Activated CD4-positive, alpha-beta T cell treated with anti-CD3 and anti-CD28 coated beads, Interleukin-10, Interleukin-2, amounts not matched to agents 100 ng/mL and 50 ng/mL, durations not matched to agents 16 hours and 8 hours (primary cell): Measurements from ENCODE around the gene CDH18.

Source experiments
- DNase-seq: peaks from one replicate; pipeline ENCODE4 v3.0.0-alpha.2; 2020

Gene CDH18

GRCh38 chr5:19713740-19714139 is 274.3 kb downstream of the CDH18 start:
- DNase-seq = no peak

DNA sequence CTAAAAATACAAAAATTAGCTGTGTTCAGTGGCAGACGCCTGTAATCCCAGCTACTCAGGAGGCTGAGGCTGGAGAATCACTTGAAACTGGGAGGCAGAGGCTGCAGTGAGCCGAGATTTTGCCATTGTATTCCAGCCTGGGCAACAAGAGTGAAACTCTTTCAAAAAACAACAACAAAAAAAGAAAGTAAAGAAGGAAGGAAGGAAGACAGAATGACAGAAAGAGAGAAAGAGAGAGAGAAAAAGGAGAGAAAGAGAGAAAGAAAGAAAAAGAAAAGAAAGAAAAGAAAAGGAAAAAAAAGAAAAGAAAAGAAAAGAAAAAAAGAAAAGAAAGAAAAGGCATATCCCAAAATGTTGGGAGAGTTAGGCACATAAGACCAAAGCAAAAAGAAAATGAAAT is 278.6 kb downstream of the CDH18 start:
- no peak for DNase-seq

GRCh38 chr5:19706776-19707175 is 281.2 kb downstream of the CDH18 start:
- DNase-seq = no peak

DNA sequence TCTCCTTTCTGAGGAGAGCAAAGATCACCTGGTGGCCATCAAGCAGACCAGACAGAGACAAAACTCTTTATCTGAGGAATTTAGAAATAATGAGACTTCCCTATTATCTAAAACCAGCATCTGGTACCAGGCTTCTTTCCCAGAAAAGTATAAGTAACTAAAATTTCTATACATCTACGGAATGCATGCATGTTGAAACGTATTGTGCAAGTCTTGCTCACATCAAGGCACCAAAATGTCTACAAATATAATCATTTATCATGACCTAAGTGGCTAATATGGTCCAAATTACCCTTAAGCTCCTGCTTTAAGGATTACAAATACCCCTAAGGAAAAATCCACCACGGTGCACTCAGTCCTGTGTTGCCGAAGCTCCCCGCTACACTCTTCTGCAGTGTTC is 286.3 kb downstream of the CDH18 start:
- no peak for DNase-seq

GRCh38 chr5:19694949-19695611 is 292.9 kb downstream of the CDH18 start:
- DNase-seq = no peak

- DNase-seq = no peak
Observed at GRCh38 chr5:19690978-19691377, 297.0 kb downstream of the CDH18 start.

DNA sequence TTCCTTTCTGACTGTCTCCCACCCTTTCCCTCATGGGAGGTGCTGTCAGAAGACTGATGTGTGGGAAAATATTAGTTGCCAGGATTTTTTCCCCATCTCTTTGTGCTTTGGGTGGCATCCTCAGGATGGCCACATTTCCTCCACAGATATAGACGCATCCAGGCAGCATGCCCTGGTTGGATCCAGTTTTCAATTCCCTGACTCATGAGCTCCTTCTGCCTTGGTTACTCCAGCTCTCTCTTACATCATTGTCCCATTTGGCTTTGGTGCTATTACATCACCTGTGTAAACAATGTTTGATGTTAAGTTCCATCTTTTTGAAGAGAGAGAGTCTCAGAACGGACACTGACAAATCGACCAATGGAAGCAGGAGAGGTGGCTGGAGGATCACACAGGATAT is 302.5 kb downstream of the CDH18 start:
- no peak for DNase-seq

GRCh38 chr5:19676895-19677294 is 311.1 kb downstream of the CDH18 start:
- DNase-seq = no peak

GRCh38 chr5:19660679-19661078 is 327.3 kb downstream of the CDH18 start:
- no peak for DNase-seq

DNA sequence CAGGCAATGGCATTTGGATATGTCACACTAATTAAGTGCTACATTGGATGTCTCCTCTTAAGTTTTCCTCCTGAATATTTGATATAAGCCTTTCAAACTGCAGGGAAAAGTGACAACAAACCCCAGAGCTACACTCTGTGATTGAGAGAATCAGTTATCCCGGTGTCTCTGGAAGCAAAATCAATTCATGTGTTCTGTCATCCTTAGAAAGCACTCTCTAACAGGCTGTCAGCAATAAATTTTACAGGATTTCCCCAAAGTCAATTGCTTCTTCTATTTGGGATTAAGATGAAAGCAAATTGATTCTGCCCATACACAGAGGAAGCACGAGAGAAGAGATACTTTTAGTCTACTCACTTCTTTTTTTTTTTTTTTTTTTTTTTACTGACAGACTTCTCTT is 332.4 kb downstream of the CDH18 start:
- DNase-seq = no peak

DNA sequence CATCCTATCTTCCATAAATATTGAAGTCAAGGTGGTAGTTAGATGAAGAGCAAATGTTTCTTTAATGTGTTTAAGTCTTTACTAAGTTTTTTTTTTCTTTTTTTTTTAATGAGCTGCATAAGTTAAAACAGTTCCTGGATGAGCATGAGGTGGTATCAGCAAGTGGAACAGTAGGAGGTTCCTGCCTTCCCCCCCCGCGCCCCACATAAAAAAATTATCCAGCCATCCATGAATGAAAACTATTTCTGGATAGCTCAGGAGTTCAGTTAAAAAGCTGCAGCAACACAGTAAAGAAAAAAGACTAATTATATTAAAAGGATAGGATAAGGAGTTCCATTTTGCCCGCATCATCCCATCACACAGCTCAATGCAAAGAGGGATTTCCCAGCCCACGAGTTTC is 349.5 kb downstream of the CDH18 start:
- no peak for DNase-seq

GRCh38 chr5:19630876-19631275 is 357.1 kb downstream of the CDH18 start:
- no peak for DNase-seq

DNA sequence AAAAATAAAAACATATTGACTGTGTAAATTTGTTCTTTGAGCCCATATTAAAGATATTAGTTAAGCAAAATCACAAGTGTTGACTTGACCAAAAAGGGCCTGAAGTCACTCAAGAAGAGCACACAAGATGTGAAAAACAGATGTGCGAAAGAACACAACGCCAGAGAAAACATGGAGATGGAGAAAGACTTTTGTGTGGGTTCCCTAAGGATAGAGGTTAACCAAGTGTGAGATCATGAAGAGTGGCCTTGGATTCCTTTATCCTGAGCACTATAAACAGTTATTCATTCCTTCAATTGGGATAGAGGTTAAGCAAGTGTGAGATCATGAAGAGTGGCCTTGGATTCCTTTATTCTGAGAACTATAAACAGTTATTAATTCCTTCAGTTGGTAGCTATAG is 361.8 kb downstream of the CDH18 start:
- no peak for DNase-seq

DNA sequence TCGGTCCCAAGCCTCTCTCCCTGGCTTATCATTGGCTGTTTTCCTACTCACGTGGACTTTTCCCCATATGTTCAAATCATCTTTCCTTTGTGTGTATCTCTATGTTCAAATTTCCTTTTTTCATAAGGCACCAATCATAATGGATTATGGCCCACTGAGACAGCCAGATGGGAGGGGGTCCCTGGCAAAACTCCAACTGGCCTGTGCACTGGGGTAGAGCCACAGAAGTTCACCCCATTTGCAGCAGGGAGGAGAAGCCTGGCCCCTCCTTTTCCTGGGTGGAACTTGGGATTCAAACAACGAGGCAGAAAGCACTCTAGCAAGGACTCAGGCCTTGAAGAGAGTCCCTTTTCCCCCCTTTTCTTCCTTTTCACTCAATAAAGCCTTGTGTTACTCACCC is 362.4 kb downstream of the CDH18 start:
- no peak for DNase-seq

- no peak for DNase-seq
Observed at GRCh38 chr5:19619571-19619970, 368.4 kb downstream of the CDH18 start.

DNA sequence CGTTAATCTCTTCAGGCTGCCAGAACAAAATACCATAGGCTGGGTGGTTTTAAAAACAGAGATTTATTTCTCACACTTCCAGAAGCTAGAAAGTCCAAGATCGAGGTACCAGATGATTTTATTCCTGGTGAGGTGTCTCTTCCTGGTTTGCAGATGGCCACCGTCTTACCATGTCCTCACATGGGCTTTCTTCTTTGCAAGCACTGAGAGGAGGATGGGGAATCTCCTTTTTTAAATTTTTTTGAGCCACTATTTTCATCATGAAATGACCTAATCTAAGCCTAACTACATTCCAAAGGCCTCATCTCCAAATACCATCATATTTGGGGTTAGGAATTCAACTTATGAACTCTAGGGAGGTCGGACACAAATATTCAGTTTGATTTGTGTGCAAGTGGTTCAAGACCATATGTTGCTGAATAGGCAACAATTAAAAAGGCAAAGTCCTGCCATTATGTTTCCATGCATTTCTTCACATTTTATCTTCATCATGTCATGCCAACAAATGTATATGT is 371.2 kb downstream of the CDH18 start:
- no peak for DNase-seq

GRCh38 chr5:19615661-19616060 is 372.3 kb downstream of the CDH18 start:
- no peak for DNase-seq

GRCh38 chr5:19615071-19615470 is 372.9 kb downstream of the CDH18 start:
- DNase-seq = no peak

GRCh38 chr5:19608444-19609002 is 379.5 kb downstream of the CDH18 start:
- DNase-seq = no peak

DNA sequence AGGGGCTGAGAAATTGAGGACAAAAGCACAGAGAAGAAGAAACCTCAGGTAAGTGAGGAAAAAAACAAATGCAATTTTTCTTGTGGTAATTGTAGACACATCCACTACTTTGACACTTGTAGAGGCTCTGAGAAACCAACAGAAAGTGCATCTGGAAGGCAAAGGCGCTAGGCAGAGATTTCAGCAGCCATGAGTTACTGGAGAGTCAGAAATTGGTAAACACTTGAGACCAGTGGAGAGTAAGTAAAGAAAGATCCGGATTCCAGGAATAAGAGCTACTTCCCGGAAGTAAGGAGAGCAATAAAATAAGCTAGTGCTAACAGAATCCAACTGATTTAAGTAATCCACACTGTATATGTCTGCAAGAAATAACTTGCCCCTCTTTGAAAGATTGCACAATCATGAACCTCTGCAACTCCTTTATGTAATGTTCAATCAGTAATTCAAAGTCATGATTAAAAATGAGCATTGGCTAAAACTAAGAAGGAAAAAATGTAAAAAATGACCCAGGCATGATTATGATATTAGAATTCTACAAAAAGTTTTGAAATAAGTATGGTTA is 382.1 kb downstream of the CDH18 start:
- DNase-seq = no peak

- no peak for DNase-seq
Observed at GRCh38 chr5:19584131-19584530, 403.9 kb downstream of the CDH18 start.

DNA sequence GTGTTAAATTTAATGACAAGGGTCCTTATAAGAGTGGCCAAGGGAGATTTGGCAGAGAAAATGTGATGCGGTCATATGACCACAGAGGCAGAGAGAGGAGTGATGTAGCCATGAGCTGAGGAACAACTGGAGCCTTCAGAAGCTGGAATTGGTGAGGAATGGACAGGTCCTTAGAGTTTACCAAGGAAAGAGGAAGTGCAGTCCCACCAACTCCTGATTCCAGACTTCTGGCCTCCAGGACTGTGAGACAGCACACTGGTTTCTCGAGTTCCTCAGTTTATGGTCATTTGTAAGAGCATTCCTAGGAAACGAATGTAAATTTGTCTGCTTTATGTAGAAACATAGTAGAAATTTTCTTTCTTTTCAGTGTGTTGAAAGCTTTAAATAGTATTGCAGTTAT is 410.1 kb downstream of the CDH18 start:
- DNase-seq = no peak

DNA sequence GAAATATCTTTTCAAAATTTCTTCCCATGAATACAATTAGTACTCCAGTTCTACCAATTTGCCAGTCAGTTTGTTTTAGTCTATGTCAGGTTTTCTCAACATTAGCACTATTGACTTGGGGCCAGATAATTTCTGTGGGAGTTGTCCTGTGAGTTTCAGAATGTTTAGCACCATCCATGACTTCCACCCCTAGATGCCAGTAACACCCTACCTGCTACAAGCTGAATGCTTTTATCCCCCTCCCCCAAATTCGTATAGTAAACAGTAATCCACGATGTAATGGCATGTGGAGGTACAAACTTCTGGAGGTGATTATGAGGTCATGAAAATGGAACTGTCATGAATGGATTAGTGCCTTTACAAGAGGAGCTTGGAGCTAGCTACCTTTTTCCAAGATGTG is 420.0 kb downstream of the CDH18 start:
- DNase-seq = no peak

- no peak for DNase-seq
Observed at GRCh38 chr5:19565466-19565865, 422.5 kb downstream of the CDH18 start.

GRCh38 chr5:19564036-19564435 is 424.0 kb downstream of the CDH18 start:
- no peak for DNase-seq
